ENCODE measurements around the gene FAM240B.

FAM240B gene

GRCh38 chr9:38687992-38688391 lies 31.9 kb downstream of the FAM240B start:
- TF ChIP-seq CTCF (IDR thresholded peaks at IDR 0.05; ENCODE audit: borderline replicate concordance, control extremely low read depth, extremely low read depth, insufficient read depth, missing control alignments) = no peak
- in situ Hi-C loops (cut with MboI; ENCODE audit: low sequenced_read_pairs, unreplicated experiment) = loop anchor here (25.0 kb wide), 1 partner anchor 276 kb away; the partner anchor contains the start of gene IGFBPL1
- DNase-seq (ENCODE audit: low spot score) = no peak

GRCh38 chr9:38687389-38687842 lies 32.5 kb downstream of the FAM240B start:
- DNase-seq (ENCODE audit: low spot score) = no peak
- TF ChIP-seq CTCF (IDR thresholded peaks at IDR 0.05; ENCODE audit: borderline replicate concordance, control extremely low read depth, extremely low read depth, insufficient read depth, missing control alignments) = no peak

GRCh38 chr9:38686933-38687332 lies 33.0 kb downstream of the FAM240B start:
- TF ChIP-seq CTCF (IDR thresholded peaks at IDR 0.05; ENCODE audit: borderline replicate concordance, control extremely low read depth, extremely low read depth, insufficient read depth, missing control alignments) = no peak
- no peak for DNase-seq (ENCODE audit: low spot score)
- in situ Hi-C loops (cut with MboI; ENCODE audit: low sequenced_read_pairs, unreplicated experiment) = loop anchor here (25.0 kb wide), 1 partner anchor 275 kb away; the partner anchor contains the start of gene IGFBPL1

More at GRCh38 chr9:38687389-38687842, 32.5 kb downstream of the FAM240B start:
- in situ Hi-C loops (cut with MboI; ENCODE audit: low sequenced_read_pairs, unreplicated experiment) = loop anchor here (25.0 kb wide), 1 partner anchor 275 kb away; the partner anchor contains the start of gene IGFBPL1

- no peak for TF ChIP-seq CTCF (IDR thresholded peaks at IDR 0.05; ENCODE audit: borderline replicate concordance, control extremely low read depth, extremely low read depth, insufficient read depth, missing control alignments)
- no peak for DNase-seq (ENCODE audit: low spot score)
- in situ Hi-C loops (cut with MboI; ENCODE audit: low sequenced_read_pairs, unreplicated experiment) = loop anchor here (25.0 kb wide), 1 partner anchor 273 kb away; the partner anchor contains the start of gene IGFBPL1
Measured at GRCh38 chr9:38685535-38685934, 34.4 kb downstream of the FAM240B start.

- DNase-seq (ENCODE audit: low spot score) = no peak
- in situ Hi-C loops (cut with MboI; ENCODE audit: low sequenced_read_pairs, unreplicated experiment) = loop anchor here (25.0 kb wide), 1 partner anchor 271 kb away; the partner anchor contains the start of gene IGFBPL1
- no peak for TF ChIP-seq CTCF (IDR thresholded peaks at IDR 0.05; ENCODE audit: borderline replicate concordance, control extremely low read depth, extremely low read depth, insufficient read depth, missing control alignments)
Measured at GRCh38 chr9:38683336-38683735, 36.6 kb downstream of the FAM240B start.

GRCh38 chr9:38682713-38683112 lies 37.2 kb downstream of the FAM240B start:
- DNase-seq (ENCODE audit: low spot score) = no peak
- TF ChIP-seq CTCF (IDR thresholded peaks at IDR 0.05; ENCODE audit: borderline replicate concordance, control extremely low read depth, extremely low read depth, insufficient read depth, missing control alignments) = no peak
- in situ Hi-C loops (cut with MboI; ENCODE audit: low sequenced_read_pairs, unreplicated experiment) = loop anchor here (25.0 kb wide), 1 partner anchor 270 kb away; the partner anchor contains the start of gene IGFBPL1

All from GM13976 (cell line).